Osteoblast (primary cell): ENCODE measurements around the gene SCGB3A2. TPM values are rescaled to one million over a fixed set of nuclear protein-coding genes. Genes with fewer than 3 reads are reported as not detected.

Source experiments
- DNase-seq: peaks from one replicate; pipeline ENCODE4 v3.0.0; 2011; ENCODE audit warnings: low spot score, mixed read lengths; ENCODE audit not compliant: insufficient read length; ENCODE audit errors: missing footprints
- H2AFZ ChIP-seq: 2 replicates; pipeline ENCODE4 v1.6.0; 2011; ENCODE audit warnings: mild to moderate bottlenecking, low read length
- H3K27ac ChIP-seq: 2 replicates; pipeline ENCODE4 v1.5.1; 2011; ENCODE audit warnings: mild to moderate bottlenecking, low read depth, low read length, moderate library complexity
- H3K27me3 ChIP-seq: 2 replicates; pipeline ENCODE4 v1.6.0; 2012; ENCODE audit warnings: mild to moderate bottlenecking, control low read depth, inconsistent platforms, low read length, moderate library complexity; ENCODE audit not compliant: insufficient read depth
- H3K36me3 ChIP-seq: 2 replicates; pipeline ENCODE4 v1.5.1; 2011; ENCODE audit warnings: mild to moderate bottlenecking, low read length, control low read depth, moderate library complexity; ENCODE audit not compliant: insufficient read depth
- H3K4me1 ChIP-seq: 2 replicates; pipeline ENCODE4 v1.5.1; 2011; ENCODE audit warnings: mild to moderate bottlenecking, low read length, control low read depth, moderate library complexity; ENCODE audit not compliant: insufficient read depth
- H3K4me2 ChIP-seq: 2 replicates; pipeline ENCODE4 v1.6.0; 2011; ENCODE audit warnings: mild to moderate bottlenecking, low read length; ENCODE audit not compliant: insufficient read depth
- H3K4me3 ChIP-seq: fragments of 200-600 bp; sonication (generic); 3 replicates; pipeline ENCODE4 v1.5.1; 2012; ENCODE audit warnings: mild to moderate bottlenecking, low read length, inconsistent platforms; ENCODE audit not compliant: insufficient read depth
- H3K79me2 ChIP-seq: 2 replicates; pipeline ENCODE4 v1.6.0; 2012; ENCODE audit warnings: mild to moderate bottlenecking, low read length, control low read depth, inconsistent platforms; ENCODE audit not compliant: insufficient read depth
- H3K9me3 ChIP-seq: 2 replicates; pipeline ENCODE4 v1.5.1; 2011; ENCODE audit warnings: low read depth, low read length, control low read depth
- H4K20me1 ChIP-seq: 2 replicates; pipeline ENCODE4 v1.6.0; 2012; ENCODE audit warnings: mild to moderate bottlenecking, low read length, control low read depth; ENCODE audit not compliant: insufficient read depth
- total RNA-seq: library from RNA; depleted of rRNA; stranded (reverse); fragments of >200 nt; gene quantifications from 2 replicates; pipeline ENCODE4 v1.2.3, GENCODE V29; 2012
- TF ChIP-seq, protein P1 (sequence below): IDR thresholded peaks from 2 replicates; pipeline ENCODE4 v1.5.1; 2011; ENCODE audit warnings: mild to moderate bottlenecking, low read depth, low read length, moderate library complexity; ENCODE audit errors: extremely low read depth

The SCGB3A2 gene
- total RNA-seq, 1 donor, result not detected

DNA sequence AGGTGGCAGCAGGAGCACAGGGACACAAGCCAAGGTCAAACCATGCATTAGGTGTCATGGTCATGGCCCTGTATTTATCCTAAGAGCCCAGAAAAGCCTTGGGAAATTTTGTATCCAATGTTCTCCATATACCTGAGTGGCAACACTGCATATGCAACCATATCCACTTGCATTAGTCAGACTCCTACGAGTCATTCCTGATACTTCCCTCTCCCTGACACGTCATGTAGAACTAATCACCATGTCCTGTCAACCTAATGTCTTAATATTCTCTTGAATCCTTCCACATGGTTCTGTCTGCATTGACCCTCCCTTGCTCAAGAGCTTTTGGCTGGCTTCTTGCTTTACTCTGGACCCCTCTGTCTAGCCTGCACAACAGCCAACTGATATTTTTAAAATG lies 9.4 kb downstream of the SCGB3A2 start:
- no peak for DNase-seq
- Histone ChIP-seq H3K4me3 (no peak overlapping the region), H3K27me3 (no peaks in the 10 kb centered on the region), H4K20me1 (no peaks in the 10 kb centered on the region), H3K4me2 (no peak overlapping the region), H3K36me3 (no peaks in the 10 kb centered on the region), H2AFZ (no peak overlapping the region), H3K4me1 (peaks cover 7% of the 10 kb centered on the region), H3K27ac (no peak overlapping the region), H3K9me3 (no peaks in the 10 kb centered on the region), H3K79me2 (no peaks in the 10 kb centered on the region)
- TF ChIP-seq, protein P1, sequence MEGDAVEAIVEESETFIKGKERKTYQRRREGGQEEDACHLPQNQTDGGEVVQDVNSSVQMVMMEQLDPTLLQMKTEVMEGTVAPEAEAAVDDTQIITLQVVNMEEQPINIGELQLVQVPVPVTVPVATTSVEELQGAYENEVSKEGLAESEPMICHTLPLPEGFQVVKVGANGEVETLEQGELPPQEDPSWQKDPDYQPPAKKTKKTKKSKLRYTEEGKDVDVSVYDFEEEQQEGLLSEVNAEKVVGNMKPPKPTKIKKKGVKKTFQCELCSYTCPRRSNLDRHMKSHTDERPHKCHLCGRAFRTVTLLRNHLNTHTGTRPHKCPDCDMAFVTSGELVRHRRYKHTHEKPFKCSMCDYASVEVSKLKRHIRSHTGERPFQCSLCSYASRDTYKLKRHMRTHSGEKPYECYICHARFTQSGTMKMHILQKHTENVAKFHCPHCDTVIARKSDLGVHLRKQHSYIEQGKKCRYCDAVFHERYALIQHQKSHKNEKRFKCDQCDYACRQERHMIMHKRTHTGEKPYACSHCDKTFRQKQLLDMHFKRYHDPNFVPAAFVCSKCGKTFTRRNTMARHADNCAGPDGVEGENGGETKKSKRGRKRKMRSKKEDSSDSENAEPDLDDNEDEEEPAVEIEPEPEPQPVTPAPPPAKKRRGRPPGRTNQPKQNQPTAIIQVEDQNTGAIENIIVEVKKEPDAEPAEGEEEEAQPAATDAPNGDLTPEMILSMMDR, result no peak

DNA sequence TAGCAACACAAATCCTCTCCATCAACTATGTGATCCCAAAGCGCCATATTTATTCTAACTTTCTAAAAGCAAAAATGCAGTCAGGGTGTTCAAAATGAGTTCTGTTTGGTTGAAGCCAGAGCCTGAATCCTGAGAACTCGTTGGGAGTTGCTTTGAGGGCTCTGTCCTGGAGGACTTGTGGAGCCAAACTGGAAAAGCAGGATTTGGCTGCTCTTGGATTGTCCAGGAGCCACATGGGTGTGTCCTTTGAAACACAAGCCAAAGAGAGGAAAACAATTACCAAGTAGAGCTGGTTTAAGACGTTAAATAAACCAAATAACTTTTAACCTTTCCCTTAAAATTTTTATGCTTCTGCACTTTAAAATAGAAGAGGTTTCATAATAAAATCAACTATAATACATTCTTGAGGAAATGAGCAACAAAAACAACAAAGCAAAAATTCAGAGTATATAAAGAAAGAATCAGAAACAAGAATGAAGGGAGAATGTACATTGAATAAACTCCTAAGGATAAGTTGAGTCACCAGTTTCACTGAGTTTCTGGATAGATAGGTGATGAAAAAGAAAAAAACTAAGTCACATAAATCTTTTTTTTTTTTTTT lies 14.3 kb downstream of the SCGB3A2 start:
- H3K9me3 ChIP-seq, result no peaks in the 10 kb centered on the region
- no peak overlapping the region for H3K4me3 ChIP-seq
- H4K20me1 ChIP-seq, result no peaks in the 10 kb centered on the region
- no peaks in the 10 kb centered on the region for H3K27me3 ChIP-seq
- no peak overlapping the region for H3K4me2 ChIP-seq
- H2AFZ ChIP-seq, result no peak overlapping the region
- no peaks in the 10 kb centered on the region for H3K79me2 ChIP-seq
- peak overlapping the region; percentile 52 for H3K27ac ChIP-seq
- TF ChIP-seq, protein P1, result no peak
- no peak for DNase-seq
- no peaks in the 10 kb centered on the region for H3K36me3 ChIP-seq
- H3K4me1 ChIP-seq, result peaks cover 7% of the 10 kb centered on the region

DNA sequence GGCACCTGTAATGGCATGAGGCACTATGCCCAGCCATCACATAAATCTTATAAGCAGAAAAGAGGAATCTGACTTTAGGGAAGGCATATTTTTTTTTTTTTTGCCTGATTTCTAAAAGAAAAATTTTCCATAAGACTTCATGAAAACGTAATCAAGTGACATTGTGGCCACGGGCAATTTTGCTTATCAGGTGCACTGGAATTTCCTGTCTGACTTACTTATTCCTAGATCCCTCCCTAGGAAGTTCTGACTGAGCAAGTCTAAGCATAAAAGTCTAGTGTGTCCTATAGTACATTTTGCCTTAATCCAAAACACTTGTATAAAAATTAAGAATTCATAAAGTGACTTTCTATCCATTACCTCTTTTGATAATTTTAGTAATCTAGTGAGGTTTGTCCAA lies 15.3 kb downstream of the SCGB3A2 start:
- H3K79me2 ChIP-seq, result no peaks in the 10 kb centered on the region
- H3K27ac ChIP-seq, result no peak overlapping the region
- H3K4me3 ChIP-seq, result no peak overlapping the region
- H2AFZ ChIP-seq, result no peak overlapping the region
- no peak overlapping the region for H3K4me2 ChIP-seq
- TF ChIP-seq, protein P1, result no peak
- no peak for DNase-seq
- no peaks in the 10 kb centered on the region for H3K36me3 ChIP-seq
- no peaks in the 10 kb centered on the region for H3K9me3 ChIP-seq
- no peaks in the 10 kb centered on the region for H3K27me3 ChIP-seq
- H3K4me1 ChIP-seq, result peaks cover 11% of the 10 kb centered on the region
- H4K20me1 ChIP-seq, result no peaks in the 10 kb centered on the region

DNA sequence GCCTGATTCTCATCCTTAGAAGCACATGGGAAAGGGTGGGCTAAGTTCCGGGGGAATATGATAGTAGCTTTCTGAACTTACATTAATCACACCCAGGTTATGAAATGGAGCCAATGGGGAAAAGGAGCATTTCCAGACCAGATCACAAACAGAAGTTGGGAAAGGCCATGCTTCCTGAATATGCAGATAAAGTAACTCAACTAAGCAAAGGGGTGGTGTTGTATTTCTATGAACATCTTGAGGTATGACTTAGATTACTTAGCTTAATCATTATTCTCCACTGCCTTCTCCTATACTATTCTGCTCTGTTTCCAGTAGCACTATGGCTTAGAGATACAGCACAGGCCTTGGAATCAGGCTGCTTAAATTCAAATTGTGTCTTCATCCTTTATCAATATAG lies 17.4 kb downstream of the SCGB3A2 start:
- no peak overlapping the region for H3K27ac ChIP-seq
- no peaks in the 10 kb centered on the region for H3K27me3 ChIP-seq
- no peak for DNase-seq
- no peak overlapping the region for H3K4me3 ChIP-seq
- H3K36me3 ChIP-seq, result no peaks in the 10 kb centered on the region
- H4K20me1 ChIP-seq, result no peaks in the 10 kb centered on the region
- H3K4me1 ChIP-seq, result peaks cover 15% of the 10 kb centered on the region
- H2AFZ ChIP-seq, result no peak overlapping the region
- TF ChIP-seq, protein P1, result no peak
- H3K79me2 ChIP-seq, result no peaks in the 10 kb centered on the region
- H3K9me3 ChIP-seq, result no peaks in the 10 kb centered on the region
- H3K4me2 ChIP-seq, result no peak overlapping the region
